Measurements from ENCODE around the gene PREP.

GRCh38 chr6:105304825-105305224 is 98.1 kb downstream of the PREP start:
- TF ChIP-seq CTCF (IDR thresholded peaks at IDR 0.05), result no peak
- TF ChIP-seq POLR2A (IDR thresholded peaks at IDR 0.05), result no peak
